Epithelial cell of esophagus (primary cell): ENCODE measurements around the gene CELF3.

Source experiments
- DNase-seq: peaks from one replicate; pipeline ENCODE4 v3.0.0; 2010; ENCODE audit warnings: low read depth
- H3K4me3 ChIP-seq: 2 replicates; pipeline ENCODE4 v1.5.1; 2011; ENCODE audit warnings: mild to moderate bottlenecking, low read length, control low read depth
- TF ChIP-seq, protein P1 (sequence below): IDR thresholded peaks from 2 replicates; pipeline ENCODE4 v1.5.1; 2011; ENCODE audit warnings: low read depth, mild to moderate bottlenecking, low read length, control low read depth, inconsistent platforms; ENCODE audit not compliant: insufficient read depth; ENCODE audit errors: missing control alignments

Gene CELF3

DNA sequence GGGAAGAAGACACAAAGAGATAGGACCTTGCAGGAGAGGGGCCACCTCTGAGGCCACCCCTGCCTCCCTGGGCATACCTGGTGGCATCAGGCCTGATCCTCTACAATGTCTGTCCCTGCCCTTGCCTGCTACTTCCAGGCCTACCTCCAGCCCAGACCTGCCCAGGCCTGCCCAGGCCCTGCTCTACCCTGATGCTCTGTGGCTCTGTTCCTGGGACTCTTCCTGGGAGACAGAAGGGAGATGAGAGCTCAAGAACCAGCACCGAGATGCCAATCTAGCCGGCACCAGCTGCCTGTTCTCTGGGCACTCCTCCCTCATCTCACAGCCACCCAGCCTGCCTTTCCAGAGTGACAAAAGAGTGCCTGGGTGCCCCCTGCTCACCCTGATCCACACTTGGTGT lies 2.7 kb downstream of the CELF3 start:
- H3K4me3 ChIP-seq: no peak overlapping the region
- TF ChIP-seq, protein P1, sequence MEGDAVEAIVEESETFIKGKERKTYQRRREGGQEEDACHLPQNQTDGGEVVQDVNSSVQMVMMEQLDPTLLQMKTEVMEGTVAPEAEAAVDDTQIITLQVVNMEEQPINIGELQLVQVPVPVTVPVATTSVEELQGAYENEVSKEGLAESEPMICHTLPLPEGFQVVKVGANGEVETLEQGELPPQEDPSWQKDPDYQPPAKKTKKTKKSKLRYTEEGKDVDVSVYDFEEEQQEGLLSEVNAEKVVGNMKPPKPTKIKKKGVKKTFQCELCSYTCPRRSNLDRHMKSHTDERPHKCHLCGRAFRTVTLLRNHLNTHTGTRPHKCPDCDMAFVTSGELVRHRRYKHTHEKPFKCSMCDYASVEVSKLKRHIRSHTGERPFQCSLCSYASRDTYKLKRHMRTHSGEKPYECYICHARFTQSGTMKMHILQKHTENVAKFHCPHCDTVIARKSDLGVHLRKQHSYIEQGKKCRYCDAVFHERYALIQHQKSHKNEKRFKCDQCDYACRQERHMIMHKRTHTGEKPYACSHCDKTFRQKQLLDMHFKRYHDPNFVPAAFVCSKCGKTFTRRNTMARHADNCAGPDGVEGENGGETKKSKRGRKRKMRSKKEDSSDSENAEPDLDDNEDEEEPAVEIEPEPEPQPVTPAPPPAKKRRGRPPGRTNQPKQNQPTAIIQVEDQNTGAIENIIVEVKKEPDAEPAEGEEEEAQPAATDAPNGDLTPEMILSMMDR: no peak
- peak; percentile 78 for DNase-seq

DNA sequence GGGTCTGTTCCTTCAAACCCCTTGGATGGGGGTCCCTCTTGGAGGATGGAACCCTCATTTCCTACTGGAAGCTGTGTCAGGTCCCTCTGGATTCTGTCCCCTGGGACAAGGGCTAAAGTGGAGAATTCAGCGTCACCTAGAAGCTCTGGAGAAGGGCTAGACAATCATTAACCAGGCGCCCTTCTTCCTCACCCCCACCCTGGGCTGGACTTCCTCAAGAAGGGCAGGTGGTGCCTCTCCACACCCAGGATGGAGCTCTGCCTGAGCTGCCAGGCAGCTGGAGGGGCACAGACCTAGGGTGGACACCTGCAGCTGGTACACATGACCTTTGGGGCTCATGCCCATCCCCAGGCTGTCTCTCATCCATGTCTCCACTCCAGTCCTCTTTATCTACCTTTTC lies 3.6 kb downstream of the CELF3 start:
- H3K4me3 ChIP-seq: no peak overlapping the region
- DNase-seq: no peak
- TF ChIP-seq, protein P1: no peak

DNA sequence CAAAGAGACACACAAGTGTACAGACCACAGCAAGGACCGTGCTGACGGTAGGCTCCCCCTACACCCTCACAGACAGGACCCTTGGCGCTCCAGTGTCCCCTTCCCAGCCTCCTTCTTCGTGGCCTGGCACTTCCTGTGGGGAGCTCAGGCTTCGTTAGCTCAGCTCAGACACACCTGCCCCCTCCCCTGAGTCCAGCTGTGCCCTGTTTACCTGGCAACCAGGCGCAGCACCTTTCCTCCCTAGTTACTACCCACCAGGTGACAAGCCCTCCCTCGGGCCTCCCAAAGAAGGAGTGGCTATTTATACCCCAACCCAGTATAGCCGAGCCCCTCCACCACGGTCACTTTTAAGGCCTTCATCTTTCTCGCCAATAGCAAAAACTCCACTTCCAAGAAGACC lies 4.7 kb downstream of the CELF3 start:
- no peak for DNase-seq
- no peak overlapping the region for H3K4me3 ChIP-seq
- TF ChIP-seq, protein P1: no peak

DNA sequence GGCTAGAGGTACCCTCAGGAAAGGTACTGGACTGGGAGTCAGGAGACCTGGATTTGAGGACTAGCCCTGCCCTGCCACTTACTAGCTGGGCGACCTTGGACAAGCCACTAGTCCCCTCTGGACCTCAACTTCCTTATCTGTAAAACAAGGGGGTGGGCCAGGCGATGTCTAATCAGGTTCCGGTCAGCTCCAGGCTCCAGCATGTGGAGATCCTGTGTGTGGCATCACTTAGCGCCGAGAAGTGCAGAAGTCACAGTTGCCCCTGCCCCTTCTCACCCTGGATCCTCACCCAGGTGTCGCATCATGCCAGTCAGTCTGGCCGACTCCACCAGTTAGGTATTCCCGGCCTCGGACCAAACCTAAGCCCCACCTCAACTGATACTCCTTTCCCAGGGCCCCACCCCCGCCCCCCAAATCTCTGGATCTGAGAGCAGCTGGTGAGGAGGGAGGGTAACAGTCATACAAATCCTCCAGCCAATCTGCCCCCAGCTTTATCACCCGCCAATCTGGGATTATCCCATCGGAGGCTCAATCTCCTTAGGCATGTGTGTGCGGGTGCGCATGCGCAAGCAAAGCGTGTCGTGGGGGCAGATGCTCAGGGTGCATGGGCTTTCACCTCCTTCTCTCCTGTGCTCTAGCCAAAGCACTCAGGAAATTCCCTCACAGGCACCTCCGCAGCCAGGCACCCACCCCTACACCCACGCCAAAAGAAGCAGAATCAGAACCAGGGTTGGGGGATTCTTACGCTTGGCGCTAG lies 5.4 kb downstream of the CELF3 start:
- H3K4me3 ChIP-seq: no peak overlapping the region
- TF ChIP-seq, protein P1: no peak
- no peak for DNase-seq

DNA sequence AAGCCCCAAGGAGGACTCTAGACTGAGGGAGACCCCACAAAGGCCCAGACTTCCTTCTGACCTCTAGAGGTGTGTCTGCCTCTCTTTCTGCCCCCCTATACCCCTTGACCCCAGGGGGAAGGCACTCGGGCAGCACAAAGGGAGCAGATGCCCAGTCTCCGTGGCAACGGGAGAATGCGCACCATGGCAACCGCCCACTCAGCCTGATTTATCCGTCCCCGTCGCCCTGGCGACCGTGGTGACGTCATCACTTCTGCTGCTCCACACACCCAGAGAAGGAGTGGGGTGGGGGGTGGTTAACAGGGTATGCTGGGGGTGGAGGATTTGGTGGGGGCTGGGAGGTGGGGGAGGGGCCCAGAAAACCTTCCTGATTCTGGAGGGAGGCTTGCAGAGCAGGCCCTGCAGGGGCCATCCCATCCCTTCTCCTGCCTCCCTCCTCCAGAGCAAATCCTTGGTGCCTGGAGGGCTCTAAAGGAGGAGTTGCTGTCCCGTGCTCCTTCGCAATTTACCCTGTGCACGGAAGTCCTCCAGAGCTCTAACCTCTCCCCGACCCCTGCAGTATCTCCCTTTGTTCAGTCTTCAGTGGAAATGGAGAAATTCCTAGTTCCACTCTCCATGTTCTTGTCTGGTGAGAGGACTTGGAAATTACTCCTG lies 6.3 kb downstream of the CELF3 start:
- TF ChIP-seq, protein P1: no peak
- peak; percentile 36 for DNase-seq
- no peak overlapping the region for H3K4me3 ChIP-seq

DNA sequence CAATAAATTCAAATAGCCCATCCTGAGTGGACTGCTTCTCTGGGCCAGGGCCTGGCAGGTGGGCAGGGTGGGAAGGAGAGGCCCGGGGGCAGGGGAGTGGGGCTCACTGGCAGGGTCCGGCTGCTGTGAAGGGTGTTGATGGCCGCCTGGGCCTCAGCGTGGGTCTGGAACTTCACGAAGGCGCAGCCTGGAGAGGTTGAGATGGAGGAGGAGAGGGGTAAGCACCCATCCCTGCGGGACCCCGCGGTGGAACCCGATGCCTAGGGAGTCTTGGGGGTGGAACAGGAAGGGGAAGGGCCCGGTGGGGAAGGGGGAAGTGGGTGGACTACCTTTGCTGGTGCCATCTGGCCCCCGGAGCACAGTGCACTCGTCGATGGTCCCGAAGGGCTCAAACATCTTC lies 7.7 kb downstream of the CELF3 start:
- no peak for DNase-seq
- TF ChIP-seq, protein P1: no peak
- no peak overlapping the region for H3K4me3 ChIP-seq
